Inflammatory macrophage treated with lipopolysaccharide for 1 hour (primary cell): ENCODE measurements around the gene FGF6.
"Not testable (repeated sequence)": the region's sequence is repeated elsewhere in the genome, so short reads cannot be mapped to it uniquely, and the experiment has no call there.

Experiments used
- DNase-seq, 2 donors: peaks; one replicate each; pipeline ENCODE4 v3.0.0-alpha.2; 2020 to 2022

The FGF6 gene, protein sequence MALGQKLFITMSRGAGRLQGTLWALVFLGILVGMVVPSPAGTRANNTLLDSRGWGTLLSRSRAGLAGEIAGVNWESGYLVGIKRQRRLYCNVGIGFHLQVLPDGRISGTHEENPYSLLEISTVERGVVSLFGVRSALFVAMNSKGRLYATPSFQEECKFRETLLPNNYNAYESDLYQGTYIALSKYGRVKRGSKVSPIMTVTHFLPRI

DNA sequence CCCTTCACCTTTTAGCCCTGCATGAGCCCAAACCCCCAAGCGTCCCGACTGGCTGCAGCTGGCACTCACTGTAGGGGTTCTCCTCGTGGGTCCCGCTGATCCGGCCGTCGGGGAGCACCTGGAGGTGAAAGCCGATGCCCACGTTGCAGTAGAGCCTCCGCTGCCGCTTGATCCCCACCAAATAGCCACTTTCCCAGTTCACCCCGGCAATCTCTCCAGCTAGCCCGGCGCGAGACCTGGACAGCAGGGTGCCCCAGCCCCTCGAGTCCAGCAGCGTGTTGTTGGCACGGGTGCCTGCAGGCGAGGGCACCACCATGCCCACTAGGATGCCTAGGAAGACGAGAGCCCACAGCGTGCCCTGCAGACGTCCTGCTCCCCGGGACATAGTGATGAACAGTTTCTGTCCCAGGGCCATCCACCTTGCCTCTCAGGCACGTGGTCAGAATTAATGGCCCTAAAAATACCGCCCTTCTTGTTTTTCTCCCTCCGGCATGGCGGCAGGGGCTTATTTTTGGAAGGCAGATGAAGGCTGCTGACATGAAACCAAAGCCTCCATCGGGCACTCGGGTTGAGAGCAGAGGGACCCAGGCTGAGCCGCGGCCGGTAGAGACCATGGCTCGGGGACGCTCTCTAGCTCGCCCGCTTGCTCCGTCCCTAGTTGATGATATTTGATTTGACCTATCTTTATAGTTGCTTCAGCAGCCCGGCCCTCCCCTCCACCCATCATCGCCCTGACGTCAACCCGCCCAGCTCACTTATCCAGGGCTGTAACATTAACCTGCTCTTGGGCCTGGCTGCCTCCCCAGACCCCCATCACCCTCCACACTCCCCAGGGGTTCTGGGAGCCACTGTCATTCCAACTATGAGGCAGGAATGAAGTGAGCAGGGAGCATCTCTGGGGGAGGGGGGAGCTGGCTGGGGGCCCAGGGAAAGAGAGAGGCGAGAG, at the start of gene FGF6:
Gene FGF6, minus strand, starts transcription at position 660 of the 946 bp plus-strand sequence. Its CDS starts 245 bp downstream, at position 415.
- no peak for DNase-seq

DNA sequence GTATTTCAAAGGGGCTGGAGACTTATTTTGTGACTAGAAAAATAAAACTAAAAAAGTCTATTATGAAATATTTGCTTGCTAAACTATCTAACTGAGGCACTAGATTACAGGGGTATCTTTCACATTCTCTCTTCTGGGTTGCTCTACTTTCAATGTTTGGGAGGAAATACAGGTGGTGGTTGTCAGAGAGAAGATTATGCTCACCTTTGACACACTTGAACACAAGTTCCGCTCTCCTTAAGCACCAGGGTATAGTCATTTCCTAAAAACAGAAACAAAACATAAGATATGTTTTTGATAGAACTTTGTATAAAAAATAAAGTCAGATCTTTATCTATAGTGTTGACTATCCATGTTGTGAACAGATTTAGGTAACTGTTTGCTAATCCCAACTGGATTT, 45.4 kb upstream of the FGF6 start:
- no peak for DNase-seq

DNA sequence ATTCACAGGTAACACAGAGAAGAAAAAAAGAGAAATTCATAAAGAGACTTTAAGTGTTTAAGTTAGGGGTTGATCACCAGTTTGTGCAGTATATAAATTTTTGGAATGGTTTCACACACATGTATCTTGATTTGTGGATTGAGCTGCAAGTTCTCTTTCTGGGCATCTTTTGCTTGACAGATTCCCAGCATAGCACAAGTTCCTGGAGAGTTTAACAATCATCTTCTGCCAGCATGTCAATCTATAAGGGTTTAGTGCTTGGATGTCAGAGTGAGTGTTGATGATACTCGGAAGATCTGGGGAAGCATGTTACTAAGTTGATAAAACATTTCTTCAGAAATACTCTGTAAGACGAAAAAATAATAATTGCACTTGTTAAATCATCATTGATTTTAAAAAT, 43.9 kb upstream of the FGF6 start:
- DNase-seq, result no peak

DNA sequence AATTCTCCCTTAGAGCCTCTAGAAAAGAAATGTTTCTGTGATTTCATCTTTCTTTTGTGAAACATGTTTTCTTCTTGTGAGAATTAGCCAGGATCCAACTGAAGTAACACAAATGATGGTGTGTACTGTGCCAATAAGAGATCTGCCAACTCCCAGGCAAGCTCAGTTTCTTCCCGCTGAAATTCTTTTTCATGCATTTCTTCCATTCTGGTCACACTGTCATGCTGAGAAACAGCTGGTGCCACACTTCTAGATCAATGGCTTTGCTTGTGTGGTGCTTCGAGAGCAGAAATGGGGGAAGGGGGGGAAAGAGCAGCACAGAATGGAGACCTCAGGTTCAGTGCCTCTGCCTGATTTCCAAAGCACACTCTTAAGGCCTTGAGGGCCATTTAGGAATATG, 41.4 kb upstream of the FGF6 start:
- DNase-seq, result no peak

DNA sequence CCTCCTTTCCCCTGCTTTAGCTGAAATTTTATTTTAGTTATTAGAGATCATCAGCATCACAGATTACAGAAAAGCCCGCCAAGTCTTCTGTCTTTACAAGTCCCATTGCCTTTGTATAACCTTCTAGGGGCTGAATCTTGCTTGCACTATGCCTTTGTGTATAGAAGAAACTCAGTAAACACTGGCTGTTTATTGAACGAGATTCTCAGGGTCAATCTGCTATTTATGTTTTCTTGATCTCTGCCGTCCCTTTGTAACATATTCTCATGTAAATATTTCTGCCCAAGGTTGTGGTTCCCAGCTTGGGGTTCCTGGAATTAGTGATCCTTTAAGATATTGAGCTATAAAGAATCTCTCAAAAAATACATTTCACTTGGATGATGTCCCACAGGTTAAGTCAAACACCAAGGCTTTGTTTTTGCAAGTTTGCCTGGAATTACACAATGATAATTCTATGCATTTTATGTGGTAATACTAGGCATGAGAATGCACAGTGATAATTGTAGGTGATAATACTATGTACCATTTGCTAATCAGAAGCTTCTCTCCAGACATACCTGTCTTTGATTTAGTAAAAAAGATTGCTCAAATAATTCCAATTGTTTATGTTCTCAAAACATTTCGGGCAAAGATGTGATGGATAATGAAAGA, 40.6 kb upstream of the FGF6 start:
- DNase-seq, result no peak

DNA sequence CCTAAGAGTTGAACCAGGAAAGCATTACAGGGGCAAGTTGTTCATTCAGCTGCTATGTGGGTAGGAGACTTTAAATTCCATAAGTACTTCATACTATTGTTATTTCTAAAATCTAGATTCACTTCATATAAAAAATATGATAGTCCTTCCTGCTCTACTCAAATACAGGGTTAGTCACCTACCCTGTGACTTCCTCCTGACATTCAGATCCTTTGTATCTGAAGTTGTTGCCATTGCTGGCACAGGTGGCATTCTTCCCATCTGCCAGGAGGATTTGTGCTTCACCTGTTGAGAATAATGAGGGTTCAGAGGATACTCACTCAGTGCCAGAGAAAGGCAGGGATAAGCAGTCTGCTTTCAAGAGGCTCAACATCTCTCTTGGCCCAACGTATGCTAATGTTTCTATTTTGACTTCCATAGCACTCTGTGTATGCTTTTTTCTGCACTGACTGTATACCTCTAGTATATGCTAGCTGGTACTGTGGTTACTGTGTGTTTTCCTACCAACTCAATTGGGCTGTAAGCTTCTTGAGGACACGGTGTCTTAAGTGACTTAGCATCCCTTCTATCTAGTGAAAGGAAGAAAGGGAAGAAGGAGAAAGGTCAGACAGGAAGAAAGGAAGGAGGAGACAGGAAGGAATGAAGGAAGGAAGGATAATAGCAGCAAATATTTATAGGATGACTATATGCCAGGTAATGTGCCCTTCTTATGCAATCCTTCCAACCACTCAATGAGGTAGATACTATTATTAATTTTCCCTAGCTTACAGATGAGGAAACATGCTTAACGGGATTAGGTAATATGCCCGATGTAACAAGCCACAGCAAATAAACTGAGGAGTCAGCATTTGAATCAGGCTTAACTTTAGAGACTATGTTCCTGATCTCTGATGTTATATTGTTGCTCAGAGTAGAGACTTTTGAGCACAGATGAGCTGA, 38.5 kb upstream of the FGF6 start:
- peak in 1 of 2 donors; percentile 22 for DNase-seq

DNA sequence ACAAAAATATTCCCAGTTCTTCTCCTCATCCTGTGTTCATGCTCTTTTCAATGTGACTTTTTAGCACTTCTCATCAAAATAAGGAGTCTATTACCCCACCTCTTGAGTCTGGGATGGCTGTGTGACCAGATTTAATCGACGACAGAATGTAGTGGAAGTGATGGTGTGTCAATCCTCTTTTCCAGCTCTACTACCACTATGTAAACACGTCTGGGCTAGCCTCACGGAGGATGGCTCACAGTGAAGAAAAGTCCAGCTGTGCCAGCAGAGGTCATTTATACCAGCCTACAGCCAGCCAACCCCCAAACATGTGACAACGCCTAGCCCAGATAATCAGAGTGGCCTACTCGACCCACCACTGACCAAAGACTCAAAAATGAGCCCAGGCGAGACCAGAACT, 37.3 kb upstream of the FGF6 start:
- DNase-seq, result no peak

DNA sequence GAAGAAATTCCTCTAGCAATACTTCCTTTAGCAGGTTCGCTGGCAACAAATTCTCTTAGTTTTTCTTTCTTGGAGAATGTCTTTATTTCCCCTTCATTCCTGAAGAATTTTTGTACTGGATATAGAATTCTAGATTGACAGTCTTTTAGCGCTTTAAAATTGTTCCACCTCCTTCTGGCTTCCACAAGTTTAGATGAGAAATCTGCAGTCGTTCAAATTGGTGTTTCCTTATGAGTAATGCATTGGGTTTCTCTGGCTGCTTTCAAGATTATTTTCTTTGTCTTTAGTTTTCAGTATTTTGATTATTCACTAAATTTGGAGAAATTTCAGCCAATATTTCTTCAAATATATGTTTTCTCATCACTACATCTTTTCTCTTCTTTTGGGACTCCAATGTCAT, 33.3 kb upstream of the FGF6 start:
- no peak for DNase-seq

DNA sequence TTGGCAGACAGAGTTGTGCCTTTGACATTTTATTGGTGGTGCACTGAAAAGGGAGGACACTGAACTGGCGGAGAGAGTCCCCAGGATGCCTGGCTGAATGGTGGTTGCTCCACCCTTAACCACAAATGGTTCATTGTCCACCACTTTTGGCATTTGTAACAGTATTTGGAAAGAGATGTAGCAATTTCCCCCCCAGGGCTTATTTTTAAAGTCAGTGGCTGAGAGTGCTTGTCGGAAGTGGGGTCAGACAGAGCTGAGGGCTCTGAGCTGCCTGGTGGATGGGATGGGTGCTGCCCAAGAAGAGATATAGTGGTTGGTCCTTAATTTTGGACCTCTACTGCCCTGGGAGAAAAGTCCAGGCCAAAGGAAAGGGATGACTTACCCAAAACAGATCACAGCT, 31.5 kb upstream of the FGF6 start:
- peak; percentile 16 to 68 for DNase-seq

DNA sequence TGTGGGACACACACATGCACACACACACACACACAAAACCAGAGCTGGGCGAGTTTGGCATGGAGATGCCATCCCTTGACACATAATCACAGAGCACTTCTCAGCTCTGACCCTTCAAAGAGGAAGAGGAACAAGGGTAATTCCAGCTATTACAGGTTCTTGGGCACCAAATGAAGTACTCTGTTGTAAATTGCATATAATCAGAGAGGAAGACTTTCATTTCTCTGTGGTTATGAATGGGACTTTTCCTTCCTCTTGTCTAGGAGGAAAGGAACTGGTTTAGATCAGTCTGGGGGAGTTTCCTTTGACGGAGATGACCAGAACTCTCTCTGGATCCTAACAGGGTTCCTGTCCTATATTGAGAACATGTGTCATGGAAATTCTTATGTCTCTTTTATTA, 26.4 kb upstream of the FGF6 start:
- DNase-seq, result peak; percentile 86 to 92

DNA sequence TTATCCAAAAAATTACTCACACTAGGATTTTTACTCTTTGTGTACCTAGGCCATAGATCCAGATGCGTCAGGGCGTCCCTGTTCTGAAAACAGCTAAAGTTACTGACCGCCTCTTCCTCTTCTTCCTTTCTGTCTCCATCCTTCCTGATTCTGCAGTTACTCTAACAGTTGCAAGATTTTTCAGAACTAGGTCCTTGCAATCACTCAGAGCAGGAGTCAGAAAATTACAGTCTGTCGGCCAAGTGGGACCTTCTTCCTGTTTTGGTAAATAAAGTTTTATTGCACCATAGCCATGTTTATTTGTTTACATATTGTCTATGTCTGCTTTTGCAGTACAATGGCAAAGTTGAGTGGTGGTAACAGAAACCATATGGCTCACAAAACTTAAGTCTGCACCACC, 25.6 kb upstream of the FGF6 start:
- peak; percentile 37 to 67 for DNase-seq

DNA sequence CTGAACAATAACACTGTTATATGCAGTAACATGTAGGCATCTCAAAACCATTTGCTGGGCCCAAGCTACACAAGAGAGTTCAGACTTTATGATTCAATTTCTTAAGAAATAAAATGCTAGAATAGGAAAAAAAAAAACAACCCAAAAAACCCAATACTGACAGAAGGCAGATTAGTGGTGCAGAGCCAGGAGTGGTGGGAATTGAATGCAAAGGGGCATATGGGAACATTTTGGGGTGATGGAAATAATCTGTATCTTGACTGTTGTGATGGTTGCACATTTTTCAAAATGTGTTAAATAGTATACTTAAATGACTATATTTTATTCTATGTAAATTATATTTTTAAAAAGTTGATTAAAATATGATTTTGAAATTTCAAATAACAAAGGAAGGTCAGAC, 23.4 kb upstream of the FGF6 start:
- DNase-seq, result no peak

DNA sequence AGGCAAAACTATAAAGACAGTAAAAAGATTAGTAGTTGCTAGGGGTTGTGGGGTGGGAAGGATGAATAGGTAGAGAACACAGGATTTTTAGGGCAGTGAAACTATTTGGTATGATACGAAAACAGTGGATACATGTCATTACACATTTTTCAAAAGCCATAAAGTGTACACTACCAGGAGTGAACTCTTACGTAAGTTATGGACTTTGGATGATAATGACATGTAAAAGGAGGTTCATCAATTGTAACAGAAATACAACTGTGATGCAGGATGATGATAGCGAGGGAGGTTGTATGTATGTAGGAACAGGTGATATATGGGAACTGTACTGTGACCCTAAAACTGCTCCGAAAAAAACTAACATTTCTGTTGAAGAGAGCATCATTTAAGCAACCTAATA, 15.1 kb upstream of the FGF6 start:
- DNase-seq, result no peak

DNA sequence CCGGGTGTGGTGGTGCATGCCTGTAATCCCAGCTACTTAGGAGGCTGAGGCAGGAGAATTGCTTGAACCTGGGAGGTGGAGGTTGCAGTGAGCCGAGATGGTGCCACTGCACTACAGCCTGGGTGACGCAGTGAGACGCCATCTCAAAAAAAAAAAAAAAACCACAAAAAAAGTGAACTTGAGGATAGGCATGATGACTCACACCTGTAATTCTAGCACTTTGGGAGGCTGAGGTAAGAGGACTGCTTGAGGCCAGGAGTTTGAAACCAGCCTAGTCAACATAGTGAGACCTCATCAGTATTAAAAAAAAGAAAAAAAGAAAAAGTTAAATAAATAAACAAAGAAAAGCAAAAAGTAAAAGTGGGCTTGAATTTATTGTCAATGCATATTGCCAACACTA, 10.2 kb upstream of the FGF6 start:
- not testable (repeated sequence) for DNase-seq

DNA sequence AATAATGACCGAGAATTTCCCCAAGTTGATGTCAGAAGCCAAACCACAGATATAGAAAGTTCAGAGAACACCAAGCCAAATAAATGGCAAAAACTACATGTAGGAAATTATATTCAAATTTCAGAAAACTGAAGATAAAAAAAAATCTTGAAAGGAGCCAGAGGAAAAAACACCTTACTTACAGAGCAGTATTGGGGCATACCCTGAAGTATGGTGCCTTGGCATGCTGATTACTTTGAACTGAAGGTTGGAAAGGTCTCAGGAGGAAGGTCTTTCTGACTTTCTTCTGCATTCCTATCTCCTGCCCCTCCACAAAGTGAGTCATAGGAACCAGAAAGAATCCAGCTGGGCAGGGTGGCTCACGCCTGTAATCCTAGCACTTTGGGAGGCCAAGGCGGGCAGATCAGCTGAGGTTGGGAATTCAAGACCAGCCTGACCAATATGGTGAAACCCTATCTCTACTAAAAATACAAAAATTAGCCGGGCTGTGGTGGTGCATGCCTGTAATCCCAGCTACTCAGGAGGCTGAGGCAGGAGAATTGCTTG, 8.8 kb upstream of the FGF6 start:
- no peak for DNase-seq

DNA sequence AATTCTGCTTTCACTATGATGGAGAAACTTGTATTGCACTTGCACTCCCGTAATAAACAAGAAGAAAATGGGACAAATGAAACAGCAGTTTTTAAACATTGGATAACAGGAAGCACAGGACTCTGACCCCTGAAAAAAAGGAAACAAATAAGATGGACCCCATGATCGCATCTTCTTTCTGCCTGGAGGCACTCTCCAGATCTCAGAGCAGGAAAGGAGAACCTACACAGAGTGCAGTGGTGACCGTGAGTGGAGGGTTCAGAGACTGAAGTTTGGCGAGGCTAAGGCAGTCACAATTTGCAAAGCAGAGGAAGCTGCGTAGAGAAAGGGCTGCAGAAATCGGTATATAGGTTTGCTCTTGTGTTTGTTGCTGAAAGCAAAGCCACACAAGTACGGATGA, 6.1 kb upstream of the FGF6 start:
- DNase-seq, result no peak

DNA sequence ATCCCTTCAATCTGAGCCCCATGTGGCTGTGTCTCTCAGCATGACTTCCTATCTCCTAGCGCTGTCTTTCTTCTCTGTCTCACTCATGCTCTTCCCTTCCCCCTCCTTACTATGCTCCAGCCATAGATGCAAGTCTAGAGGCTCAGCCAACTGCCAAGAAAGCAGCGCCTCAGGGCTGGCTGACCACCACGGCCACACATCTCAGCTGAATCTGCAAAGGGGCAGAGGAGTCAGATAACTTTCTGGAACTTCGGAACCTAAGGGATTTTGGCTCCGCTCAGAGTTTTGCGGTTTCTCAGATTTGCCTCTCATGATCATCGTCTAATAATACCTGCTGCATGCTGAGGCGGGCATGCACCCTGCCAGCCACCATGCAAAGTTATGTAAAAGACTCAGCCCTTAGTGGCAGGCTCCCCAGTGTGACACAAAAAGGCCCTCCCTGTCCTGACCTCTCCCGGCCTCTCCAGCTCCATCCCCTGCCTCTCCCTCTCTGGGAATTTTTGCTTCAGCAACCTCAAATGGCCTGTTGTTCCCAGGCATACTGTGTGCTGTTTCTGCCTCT, 5.0 kb upstream of the FGF6 start:
- DNase-seq, result no peak

DNA sequence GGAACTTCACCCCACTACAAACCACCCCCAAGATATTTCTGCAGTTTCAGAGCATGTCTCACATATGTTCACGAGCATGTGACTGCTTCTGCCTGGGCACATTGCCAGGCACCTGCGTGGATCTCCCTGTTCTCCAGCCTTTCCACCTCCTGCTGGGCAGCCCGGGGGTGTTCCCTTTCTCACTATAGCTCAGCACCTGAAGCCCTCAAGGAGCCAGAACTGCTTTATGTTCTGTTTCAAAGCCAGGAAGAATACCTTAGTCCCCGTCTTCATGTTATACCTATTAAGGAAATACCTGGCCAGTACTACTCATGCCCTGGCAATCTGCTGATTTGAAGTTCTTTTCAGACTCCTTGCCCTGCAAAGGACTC, 4.2 kb upstream of the FGF6 start:
- no peak for DNase-seq

DNA sequence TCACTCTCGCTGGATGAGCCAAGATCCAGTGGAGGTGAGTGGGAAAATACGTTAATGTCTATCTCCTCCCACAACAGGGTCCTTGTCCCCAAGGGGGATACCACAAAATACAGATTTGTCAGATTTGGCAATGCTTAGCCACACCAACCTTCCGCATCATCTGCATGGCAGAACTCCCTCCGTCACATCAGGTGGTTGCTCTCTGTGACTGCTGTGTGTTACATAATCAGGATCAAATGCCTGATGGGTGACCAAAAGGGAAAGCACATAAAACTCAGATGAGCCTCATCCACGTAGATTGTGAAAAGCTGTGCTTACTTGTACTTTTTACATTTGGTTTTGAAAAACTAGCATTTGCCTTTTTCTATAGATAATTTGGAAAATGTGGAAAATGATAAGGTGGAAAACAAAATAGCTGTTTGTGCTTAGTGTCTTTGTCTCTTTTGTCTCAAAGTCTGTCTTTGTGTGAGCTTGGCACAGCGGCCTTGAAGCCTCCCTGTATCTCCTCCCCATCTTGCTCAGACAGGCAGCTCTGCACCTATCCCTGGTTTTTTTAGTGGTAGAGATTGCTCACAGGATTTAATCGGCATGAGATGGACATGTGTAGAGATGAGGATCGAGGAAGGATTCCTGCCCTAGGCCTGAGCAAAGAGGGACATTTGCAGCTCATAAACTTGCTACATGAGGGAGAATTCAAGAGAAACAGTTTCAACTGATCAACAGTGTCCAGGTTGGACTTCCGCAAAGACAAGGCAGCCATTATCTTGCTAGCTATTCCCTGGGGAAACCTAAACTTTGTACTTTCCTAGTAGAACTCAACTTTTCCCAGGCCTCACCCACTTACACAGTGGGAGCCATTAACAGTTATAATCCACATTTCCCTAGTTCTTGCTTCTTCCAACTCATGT, 3.6 kb upstream of the FGF6 start:
- DNase-seq, result peak in 1 of 2 donors; percentile 63

DNA sequence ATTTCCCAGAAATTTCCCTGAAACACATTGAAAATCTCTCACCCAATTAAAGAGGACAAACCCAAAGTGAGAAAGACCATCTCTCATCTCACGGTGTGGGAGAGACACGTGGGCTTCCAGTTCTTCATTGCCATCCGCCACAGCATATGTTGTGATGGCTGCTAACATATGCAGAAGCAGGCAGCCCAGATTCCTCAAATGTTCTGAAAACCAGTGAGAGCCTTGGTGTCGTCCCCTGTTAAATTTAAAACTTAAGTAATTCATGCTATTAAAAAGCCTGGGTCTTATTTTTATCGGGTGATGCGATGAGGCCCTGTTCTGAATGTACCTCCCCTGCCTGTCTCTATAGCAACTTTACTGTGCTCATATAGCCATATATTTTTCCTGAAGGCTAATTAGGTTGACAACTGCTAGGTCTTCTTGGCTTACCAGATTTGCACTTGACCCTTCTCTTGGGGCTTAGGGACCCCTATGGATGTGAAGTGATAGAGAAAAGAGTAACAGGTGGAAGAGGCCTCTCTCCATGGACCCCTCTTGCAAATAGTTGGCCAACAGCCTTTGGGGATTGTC, 2.8 kb upstream of the FGF6 start:
- no peak for DNase-seq

DNA sequence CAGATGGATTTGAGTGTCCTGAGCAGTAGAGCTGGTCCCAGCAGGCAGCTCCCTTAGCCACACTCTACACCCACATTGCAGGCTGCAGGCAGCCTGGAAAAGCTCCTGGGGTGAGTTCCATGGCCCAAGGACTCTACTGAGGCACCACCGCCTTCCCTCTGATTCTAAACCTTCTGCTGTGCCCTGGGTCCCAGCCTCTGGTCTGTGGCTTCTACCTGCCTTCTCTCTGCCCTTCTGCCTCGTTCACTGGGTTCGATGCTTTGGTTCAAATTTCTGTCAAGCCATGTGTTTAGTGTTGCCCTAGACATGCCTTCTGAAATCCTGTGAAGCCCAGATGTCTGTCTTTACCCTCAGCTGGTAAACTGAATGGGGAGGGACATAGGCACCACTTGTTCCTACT, 1.5 kb upstream of the FGF6 start:
- no peak for DNase-seq
